ENCODE measurements around the gene LRRC51. TPM values are rescaled to one million over a fixed set of nuclear protein-coding genes. Genes with fewer than 3 reads are reported as not detected.
A peak's percentile ranks its signal among the peaks of the same experiment; 100 is the strongest.

LRRC51 gene
- 10 to 100 TPM in 1 of 4 donors, 1 to 10 TPM in 3; 3.2 to 14.8 (median 6.4) TPM for total RNA-seq
- 10 to 100 TPM in 2 of 3 donors, 1 to 10 TPM in 1; 4.6 to 12.3 (median 10.8) TPM for polyA plus RNA-seq

DNA sequence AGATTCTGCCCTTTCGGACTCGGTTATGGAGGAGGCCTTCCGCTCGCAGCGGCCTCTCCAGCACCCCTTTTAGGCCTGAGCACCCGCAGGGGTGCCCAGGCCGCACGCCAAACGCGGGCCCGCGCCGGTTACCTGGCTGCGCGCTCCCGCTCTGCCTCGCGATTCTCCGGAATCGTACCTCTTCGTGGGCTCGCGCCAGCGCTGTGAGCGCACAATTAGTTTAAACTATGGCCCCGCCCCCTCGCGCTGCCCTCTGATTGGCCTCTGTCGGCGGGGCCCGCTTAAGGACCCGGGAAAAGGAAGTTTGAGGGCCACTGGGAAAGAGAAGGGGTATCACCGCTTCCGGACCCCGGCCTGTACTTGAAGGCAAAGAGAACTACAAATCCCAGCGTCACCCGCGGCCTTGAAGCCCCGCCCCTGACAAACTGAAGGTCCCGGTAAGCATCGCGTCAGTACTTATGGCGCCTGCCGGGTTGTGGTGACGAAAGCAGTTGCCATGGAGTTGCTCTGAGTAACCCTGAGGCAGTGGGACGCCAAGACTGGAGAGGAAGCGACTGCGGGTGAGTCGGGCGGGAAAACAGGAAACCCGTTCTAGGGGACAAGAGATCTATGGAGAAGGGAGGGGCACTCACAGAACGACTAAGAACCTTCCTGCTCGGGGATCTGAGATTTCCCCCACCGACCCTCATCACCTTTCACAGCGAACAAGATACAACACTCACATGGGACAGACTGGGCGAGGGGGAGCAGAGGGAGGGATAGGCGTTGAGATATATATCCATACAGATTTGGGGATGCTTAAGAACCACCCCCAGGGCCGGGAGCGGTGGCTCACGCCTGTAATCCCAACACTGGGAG lies at the start of gene LRRC51, which contains the start of gene NUMA1:
Gene LRRC51, plus strand, starts transcription at position 525 of the 858 bp plus-strand sequence. CDS start 8,234 bp downstream, outside the sequence.
Gene NUMA1, minus strand, starts transcription at position 217 of the 858 bp plus-strand sequence. CDS start 44,599 bp downstream, outside the sequence.
- intact Hi-C loops (cut with DNase I): loop anchor here (2.0 kb wide), 2 partner anchors 32 to 56 kb away; partner anchors contain the start of gene ANAPC15
- 0 to 1% methylated on average over 60 of the region's 60 CpGs for WGBS, 2 donors
- Histone ChIP-seq H3K4me1 (peaks cover 0 to 26% (median 23%) of the 10 kb centered on the region in 4 donors), H3K27ac (peak within 1 kb of the TSS; percentile 91 to 94 (median 92)), H3K36me3 (no peaks in the 10 kb centered on the region), H3K4me3 (peak within 1 kb of the TSS; percentile 66 to 81 (median 72)), H3K27me3 (no peaks in the 10 kb centered on the region), H3K9me3 (no peaks in the 10 kb centered on the region)
- TF ChIP-seq CTCF (IDR thresholded peaks at IDR 0.05) (no peak), POLR2A (IDR thresholded peaks at IDR 0.05) (peak; percentile 49 to 52), EP300 (IDR thresholded peaks at IDR 0.05) (no peak), POLR2AphosphoS5 (IDR thresholded peaks at IDR 0.05) (peak; percentile 72 to 91 (median 82))
- DNase-seq: peak; percentile 100

- intact Hi-C loops (cut with DNase I): loop anchor here (5.0 kb wide), 1 partner anchor 186 kb away; the partner anchor contains the start of gene INPPL1
- WGBS, 2 donors: 64 to 65% methylated on average over 3 of the region's 3 CpGs
- DNase-seq: no peak
- H3K27me3 ChIP-seq: no peaks in the 10 kb centered on the region
- H3K4me1 ChIP-seq: peaks cover 0 to 79% (median 69%) of the 10 kb centered on the region in 4 donors
- TF ChIP-seq POLR2AphosphoS5 (IDR thresholded peaks at IDR 0.05) (no peak), EP300 (IDR thresholded peaks at IDR 0.05) (no peak), CTCF (IDR thresholded peaks at IDR 0.05) (no peak), POLR2A (IDR thresholded peaks at IDR 0.05) (no peak)
- peaks cover 10 to 45% (median 27%) of the 10 kb centered on the region in 4 donors for H3K36me3 ChIP-seq
- H3K9me3 ChIP-seq: no peaks in the 10 kb centered on the region
- H3K27ac ChIP-seq: peak overlapping the region in 3 of 4 donors; percentile 18 to 97 (median 97)
- H3K4me3 ChIP-seq: no peak overlapping the region
Observed at GRCh38 chr11:72036687-72037086, 44.0 kb upstream of the LRRC51 start.

DNA sequence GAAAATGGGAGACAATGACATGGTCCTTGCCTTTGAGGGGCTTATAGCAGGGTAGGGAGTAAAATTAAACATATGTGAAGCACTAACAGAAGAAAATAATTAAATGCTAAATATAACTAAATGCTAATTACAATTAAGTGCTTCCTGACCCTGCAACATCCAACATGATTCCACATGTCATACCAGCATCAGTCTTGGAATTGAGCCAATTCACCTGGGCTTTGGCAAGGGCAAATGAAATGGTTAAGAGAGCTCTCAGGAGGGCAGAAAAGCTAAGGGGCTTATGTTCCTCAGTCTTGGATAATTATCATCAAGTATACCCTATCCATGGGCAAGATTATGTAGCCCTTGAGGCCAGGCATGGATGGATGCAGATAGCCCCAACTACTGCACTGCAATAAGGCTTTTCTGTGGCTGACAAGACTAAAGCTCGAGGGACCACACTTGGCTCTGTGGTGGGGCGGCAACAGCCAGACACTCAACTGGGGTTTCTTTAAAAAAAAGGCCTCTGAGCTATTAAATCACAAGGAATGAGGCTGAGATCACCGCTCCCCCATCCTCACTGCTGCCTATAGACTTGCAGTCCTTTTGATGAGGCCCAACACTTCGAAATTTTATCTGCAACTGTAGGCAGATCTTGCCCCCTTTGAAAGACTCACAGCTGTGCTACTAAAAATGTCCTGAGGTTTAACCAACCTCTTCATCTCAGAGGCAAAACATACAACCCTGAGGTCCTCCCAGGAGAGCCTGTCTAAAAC lies 42.9 kb upstream of the LRRC51 start:
- no peaks in the 10 kb centered on the region for H3K27me3 ChIP-seq
- H3K36me3 ChIP-seq: peaks cover 10 to 34% (median 26%) of the 10 kb centered on the region in 4 donors
- no peak for TF ChIP-seq CTCF (IDR thresholded peaks at IDR 0.05)
- no peak for TF ChIP-seq POLR2AphosphoS5 (IDR thresholded peaks at IDR 0.05)
- TF ChIP-seq POLR2A (IDR thresholded peaks at IDR 0.05): no peak
- no peak for TF ChIP-seq EP300 (IDR thresholded peaks at IDR 0.05)
- no peaks in the 10 kb centered on the region for H3K9me3 ChIP-seq
- DNase-seq: no peak
- H3K4me3 ChIP-seq: peak overlapping the region; percentile 50 to 68 (median 62)
- intact Hi-C loops (cut with DNase I): loop anchor here (5.0 kb wide), 1 partner anchor 185 kb away; the partner anchor contains the start of gene INPPL1
- peak overlapping the region; percentile 96 to 98 (median 97) for H3K27ac ChIP-seq
- peaks cover 0 to 78% (median 68%) of the 10 kb centered on the region in 4 donors for H3K4me1 ChIP-seq
- 29 to 57% methylated on average over 4 of the region's 4 CpGs for WGBS, 2 donors

GRCh38 chr11:72038491-72038890 lies 42.2 kb upstream of the LRRC51 start:
- Histone ChIP-seq H3K27me3 (no peaks in the 10 kb centered on the region), H3K36me3 (peaks cover 6 to 27% (median 22%) of the 10 kb centered on the region in 4 donors), H3K27ac (peak overlapping the region; percentile 96 to 98 (median 97)), H3K4me1 (peaks cover 0 to 78% (median 67%) of the 10 kb centered on the region in 4 donors), H3K4me3 (peak overlapping the region; percentile 50 to 68 (median 62)), H3K9me3 (no peaks in the 10 kb centered on the region)
- peak; percentile 94 for DNase-seq
- intact Hi-C loops (cut with DNase I): loop anchor here (5.0 kb wide), 1 partner anchor 184 kb away; the partner anchor contains the start of gene INPPL1
- TF ChIP-seq CTCF (IDR thresholded peaks at IDR 0.05) (no peak), EP300 (IDR thresholded peaks at IDR 0.05) (peak in 1 of 4 donors; percentile 40), POLR2A (IDR thresholded peaks at IDR 0.05) (peak; percentile 48 to 78), POLR2AphosphoS5 (IDR thresholded peaks at IDR 0.05) (peak; percentile 90 to 93 (median 92))
- 17 to 37% methylated on average over 2 of the region's 2 CpGs for WGBS, 2 donors

Data from sigmoid colon (tissue), 7 donors.